Ishikawa (cell line): Measurements from ENCODE around the gene TPD52L1.

ENCODE experiments used
- CEBPB ChIP-seq: IDR thresholded peaks from 2 replicates; pipeline ENCODE4 v1.6.1; 2012
- CREB1 ChIP-seq: IDR thresholded peaks from 2 replicates; pipeline ENCODE4 v1.6.1; 2012; ENCODE audit warnings: low read depth
- EGR1 ChIP-seq: IDR thresholded peaks from 2 replicates; pipeline ENCODE4 v1.6.1; 2012
- EP300 ChIP-seq: IDR thresholded peaks from 2 replicates; pipeline ENCODE4 v1.6.1; 2012; ENCODE audit warnings: borderline replicate concordance
- FOXM1 ChIP-seq: IDR thresholded peaks from 2 replicates; pipeline ENCODE4 v1.6.1; 2012; ENCODE audit warnings: low read depth, borderline replicate concordance
- NFIC ChIP-seq: IDR thresholded peaks from 2 replicates; pipeline ENCODE4 v1.6.1; 2012
- RAD21 ChIP-seq: IDR thresholded peaks from 2 replicates; pipeline ENCODE4 v1.6.1; 2012; ENCODE audit warnings: low read depth
- TAF1 ChIP-seq: IDR thresholded peaks from 2 replicates; pipeline ENCODE4 v1.6.1; 2012; ENCODE audit warnings: low read depth, mild to moderate bottlenecking
- TCF12 ChIP-seq: IDR thresholded peaks from 2 replicates; pipeline ENCODE4 v1.6.1; 2012; ENCODE audit warnings: low read depth
- TEAD4 ChIP-seq: IDR thresholded peaks from 2 replicates; pipeline ENCODE4 v1.6.1; 2012
- YY1 ChIP-seq: IDR thresholded peaks from 2 replicates; pipeline ENCODE4 v1.6.1; 2012; ENCODE audit warnings: low read depth
- ZBTB7A ChIP-seq: IDR thresholded peaks from 2 replicates; pipeline ENCODE4 v1.6.1; 2012; ENCODE audit warnings: low read depth
- TF ChIP-seq, protein P1 (sequence below): IDR thresholded peaks from 2 replicates; pipeline ENCODE4 v1.6.1; 2012
- TF ChIP-seq, protein P2 (sequence below): IDR thresholded peaks from 2 replicates; pipeline ENCODE4 v1.6.1; 2012; ENCODE audit warnings: low read depth, mild to moderate bottlenecking
- TF ChIP-seq, protein P3 (sequence below): IDR thresholded peaks from 2 replicates; pipeline ENCODE4 v1.6.1; 2012

TPD52L1 gene

DNA sequence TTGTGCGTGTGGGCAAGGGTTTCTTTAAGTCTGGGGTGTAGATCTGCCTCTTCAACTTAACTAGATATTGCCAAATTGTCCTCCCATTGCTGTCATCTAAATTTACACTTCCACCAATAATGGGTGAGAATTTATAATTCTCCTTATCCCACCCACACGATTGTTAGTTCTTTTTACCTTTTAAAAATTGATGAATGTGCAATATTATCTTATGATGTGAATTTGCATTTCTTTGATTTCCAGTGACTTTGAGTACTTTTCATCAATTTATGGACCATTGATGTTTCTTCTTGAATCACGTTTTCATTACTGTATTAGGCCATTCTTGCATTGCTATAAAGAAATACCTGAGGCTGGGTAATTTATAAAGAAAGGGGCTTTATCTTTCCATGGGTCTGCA lies 17.2 kb upstream of the TPD52L1 start:
- TF ChIP-seq TCF12 (no peak), CEBPB (no peak), EP300 (no peak), FOXM1 (no peak), TEAD4 (no peak)
- TF ChIP-seq, protein P1, sequence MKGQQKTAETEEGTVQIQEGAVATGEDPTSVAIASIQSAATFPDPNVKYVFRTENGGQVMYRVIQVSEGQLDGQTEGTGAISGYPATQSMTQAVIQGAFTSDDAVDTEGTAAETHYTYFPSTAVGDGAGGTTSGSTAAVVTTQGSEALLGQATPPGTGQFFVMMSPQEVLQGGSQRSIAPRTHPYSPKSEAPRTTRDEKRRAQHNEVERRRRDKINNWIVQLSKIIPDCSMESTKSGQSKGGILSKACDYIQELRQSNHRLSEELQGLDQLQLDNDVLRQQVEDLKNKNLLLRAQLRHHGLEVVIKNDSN: no peak

- TF ChIP-seq CEBPB (no peak), FOXM1 (no peak), TCF12 (no peak), NFIC (no peak), TEAD4 (no peak), EGR1 (no peak), CREB1 (no peak), RAD21 (no peak), YY1 (no peak), TAF1 (no peak), ZBTB7A (no peak), EP300 (no peak)
- TF ChIP-seq, protein P1: no peak
- TF ChIP-seq, protein P2, sequence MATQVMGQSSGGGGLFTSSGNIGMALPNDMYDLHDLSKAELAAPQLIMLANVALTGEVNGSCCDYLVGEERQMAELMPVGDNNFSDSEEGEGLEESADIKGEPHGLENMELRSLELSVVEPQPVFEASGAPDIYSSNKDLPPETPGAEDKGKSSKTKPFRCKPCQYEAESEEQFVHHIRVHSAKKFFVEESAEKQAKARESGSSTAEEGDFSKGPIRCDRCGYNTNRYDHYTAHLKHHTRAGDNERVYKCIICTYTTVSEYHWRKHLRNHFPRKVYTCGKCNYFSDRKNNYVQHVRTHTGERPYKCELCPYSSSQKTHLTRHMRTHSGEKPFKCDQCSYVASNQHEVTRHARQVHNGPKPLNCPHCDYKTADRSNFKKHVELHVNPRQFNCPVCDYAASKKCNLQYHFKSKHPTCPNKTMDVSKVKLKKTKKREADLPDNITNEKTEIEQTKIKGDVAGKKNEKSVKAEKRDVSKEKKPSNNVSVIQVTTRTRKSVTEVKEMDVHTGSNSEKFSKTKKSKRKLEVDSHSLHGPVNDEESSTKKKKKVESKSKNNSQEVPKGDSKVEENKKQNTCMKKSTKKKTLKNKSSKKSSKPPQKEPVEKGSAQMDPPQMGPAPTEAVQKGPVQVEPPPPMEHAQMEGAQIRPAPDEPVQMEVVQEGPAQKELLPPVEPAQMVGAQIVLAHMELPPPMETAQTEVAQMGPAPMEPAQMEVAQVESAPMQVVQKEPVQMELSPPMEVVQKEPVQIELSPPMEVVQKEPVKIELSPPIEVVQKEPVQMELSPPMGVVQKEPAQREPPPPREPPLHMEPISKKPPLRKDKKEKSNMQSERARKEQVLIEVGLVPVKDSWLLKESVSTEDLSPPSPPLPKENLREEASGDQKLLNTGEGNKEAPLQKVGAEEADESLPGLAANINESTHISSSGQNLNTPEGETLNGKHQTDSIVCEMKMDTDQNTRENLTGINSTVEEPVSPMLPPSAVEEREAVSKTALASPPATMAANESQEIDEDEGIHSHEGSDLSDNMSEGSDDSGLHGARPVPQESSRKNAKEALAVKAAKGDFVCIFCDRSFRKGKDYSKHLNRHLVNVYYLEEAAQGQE: no peak
- TF ChIP-seq, protein P3, sequence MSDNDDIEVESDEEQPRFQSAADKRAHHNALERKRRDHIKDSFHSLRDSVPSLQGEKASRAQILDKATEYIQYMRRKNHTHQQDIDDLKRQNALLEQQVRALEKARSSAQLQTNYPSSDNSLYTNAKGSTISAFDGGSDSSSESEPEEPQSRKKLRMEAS: no peak
Measured at GRCh38 chr6:125138083-125138482, 15.5 kb upstream of the TPD52L1 start.

- TF ChIP-seq CEBPB (no peak), CREB1 (no peak), EP300 (no peak), RAD21 (no peak), NFIC (no peak), TEAD4 (no peak), TCF12 (no peak), EGR1 (no peak), ZBTB7A (no peak), FOXM1 (no peak), TAF1 (no peak), YY1 (no peak)
- TF ChIP-seq, protein P2: no peak
- TF ChIP-seq, protein P3: no peak
- TF ChIP-seq, protein P1: no peak
Measured at GRCh38 chr6:125140808-125141207, 12.8 kb upstream of the TPD52L1 start.

DNA sequence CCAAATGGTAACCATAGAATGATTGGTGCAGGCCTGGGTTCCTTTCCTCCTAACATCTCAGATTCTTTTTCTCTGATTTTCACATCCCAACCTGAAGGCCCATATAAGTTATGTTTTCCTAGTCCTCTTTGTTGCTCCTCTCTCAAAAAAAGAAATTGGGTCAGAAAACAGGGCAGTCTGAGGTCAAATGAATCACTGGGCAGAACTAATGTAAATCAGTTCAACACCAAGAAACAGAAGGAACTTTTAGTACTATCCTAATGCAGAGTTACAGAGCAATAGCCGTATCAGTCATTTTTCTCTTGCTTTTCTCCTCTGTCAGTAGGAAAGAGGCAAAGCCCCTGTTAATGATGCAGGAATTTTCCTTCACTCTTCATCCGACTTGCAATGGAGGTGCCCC lies 11.0 kb upstream of the TPD52L1 start:
- no peak for TF ChIP-seq ZBTB7A
- TF ChIP-seq, protein P2: no peak
- TF ChIP-seq, protein P3: no peak
- no peak for TF ChIP-seq YY1
- TF ChIP-seq TCF12: no peak
- TF ChIP-seq FOXM1: no peak
- TF ChIP-seq EP300: no peak
- TF ChIP-seq EGR1: no peak
- TF ChIP-seq RAD21: no peak
- no peak for TF ChIP-seq CEBPB
- no peak for TF ChIP-seq CREB1
- no peak for TF ChIP-seq TAF1
- TF ChIP-seq TEAD4: no peak
- TF ChIP-seq, protein P1: no peak
- TF ChIP-seq NFIC: no peak
